ENCODE data around the gene METTL15.

GRCh38 chr11:28176351-28176750 is 68.2 kb downstream of the METTL15 start:
- TF ChIP-seq, protein P1, sequence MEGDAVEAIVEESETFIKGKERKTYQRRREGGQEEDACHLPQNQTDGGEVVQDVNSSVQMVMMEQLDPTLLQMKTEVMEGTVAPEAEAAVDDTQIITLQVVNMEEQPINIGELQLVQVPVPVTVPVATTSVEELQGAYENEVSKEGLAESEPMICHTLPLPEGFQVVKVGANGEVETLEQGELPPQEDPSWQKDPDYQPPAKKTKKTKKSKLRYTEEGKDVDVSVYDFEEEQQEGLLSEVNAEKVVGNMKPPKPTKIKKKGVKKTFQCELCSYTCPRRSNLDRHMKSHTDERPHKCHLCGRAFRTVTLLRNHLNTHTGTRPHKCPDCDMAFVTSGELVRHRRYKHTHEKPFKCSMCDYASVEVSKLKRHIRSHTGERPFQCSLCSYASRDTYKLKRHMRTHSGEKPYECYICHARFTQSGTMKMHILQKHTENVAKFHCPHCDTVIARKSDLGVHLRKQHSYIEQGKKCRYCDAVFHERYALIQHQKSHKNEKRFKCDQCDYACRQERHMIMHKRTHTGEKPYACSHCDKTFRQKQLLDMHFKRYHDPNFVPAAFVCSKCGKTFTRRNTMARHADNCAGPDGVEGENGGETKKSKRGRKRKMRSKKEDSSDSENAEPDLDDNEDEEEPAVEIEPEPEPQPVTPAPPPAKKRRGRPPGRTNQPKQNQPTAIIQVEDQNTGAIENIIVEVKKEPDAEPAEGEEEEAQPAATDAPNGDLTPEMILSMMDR (IDR thresholded peaks at IDR 0.05; ENCODE audit: low read depth, low read length): no peak
- TF ChIP-seq POLR2A (IDR thresholded peaks at IDR 0.05; ENCODE audit: extremely low read depth, insufficient read length): no peak
